ENCODE data around the gene EXOC4.

The EXOC4 gene

GRCh38 chr7:133365917-133366316 is 113.0 kb downstream of the EXOC4 start:
- peaks cover 6% of the 10 kb centered on the region for H3K4me1 ChIP-seq (ENCODE audit: insufficient read depth, low read length, severe bottlenecking)
- no peak overlapping the region for H3K9ac ChIP-seq (ENCODE audit: low read length)
- H4K20me1 ChIP-seq (ENCODE audit: insufficient read depth, low read length), result no peaks in the 10 kb centered on the region
- no peaks in the 10 kb centered on the region for H3K9me3 ChIP-seq (ENCODE audit: low read length)
- H3K27ac ChIP-seq (ENCODE audit: low read depth, low read length, poor library complexity, severe bottlenecking), result no peak overlapping the region
- TF ChIP-seq, protein P1, sequence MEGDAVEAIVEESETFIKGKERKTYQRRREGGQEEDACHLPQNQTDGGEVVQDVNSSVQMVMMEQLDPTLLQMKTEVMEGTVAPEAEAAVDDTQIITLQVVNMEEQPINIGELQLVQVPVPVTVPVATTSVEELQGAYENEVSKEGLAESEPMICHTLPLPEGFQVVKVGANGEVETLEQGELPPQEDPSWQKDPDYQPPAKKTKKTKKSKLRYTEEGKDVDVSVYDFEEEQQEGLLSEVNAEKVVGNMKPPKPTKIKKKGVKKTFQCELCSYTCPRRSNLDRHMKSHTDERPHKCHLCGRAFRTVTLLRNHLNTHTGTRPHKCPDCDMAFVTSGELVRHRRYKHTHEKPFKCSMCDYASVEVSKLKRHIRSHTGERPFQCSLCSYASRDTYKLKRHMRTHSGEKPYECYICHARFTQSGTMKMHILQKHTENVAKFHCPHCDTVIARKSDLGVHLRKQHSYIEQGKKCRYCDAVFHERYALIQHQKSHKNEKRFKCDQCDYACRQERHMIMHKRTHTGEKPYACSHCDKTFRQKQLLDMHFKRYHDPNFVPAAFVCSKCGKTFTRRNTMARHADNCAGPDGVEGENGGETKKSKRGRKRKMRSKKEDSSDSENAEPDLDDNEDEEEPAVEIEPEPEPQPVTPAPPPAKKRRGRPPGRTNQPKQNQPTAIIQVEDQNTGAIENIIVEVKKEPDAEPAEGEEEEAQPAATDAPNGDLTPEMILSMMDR (IDR thresholded peaks at IDR 0.05; ENCODE audit: low read length), result no peak
- no peak for TF ChIP-seq EZH2 (IDR thresholded peaks at IDR 0.05; ENCODE audit: borderline replicate concordance, low read length)
- no peaks in the 10 kb centered on the region for H3K27me3 ChIP-seq (ENCODE audit: insufficient read depth, low read length)
- no peaks in the 10 kb centered on the region for H3F3A ChIP-seq (ENCODE audit: insufficient read depth, low read length)
- H3K4me2 ChIP-seq (ENCODE audit: low read length), result no peak overlapping the region
- no peaks in the 10 kb centered on the region for H3K79me2 ChIP-seq (ENCODE audit: insufficient read depth, low read length)
- no peak overlapping the region for H2AFZ ChIP-seq (ENCODE audit: low read length)
- H3K36me3 ChIP-seq (ENCODE audit: insufficient read depth, low read length), result 0 out of 2 replicates have a peak, but pooled peaks cover 3% of the 10 kb centered on the region
- H3K9me2 ChIP-seq (ENCODE audit: low read depth, low read length), result no peaks in the 10 kb centered on the region
- no peak overlapping the region for H3K4me3 ChIP-seq (ENCODE audit: low read depth, low read length, poor library complexity, severe bottlenecking)

GRCh38 chr7:133367561-133367960 is 114.7 kb downstream of the EXOC4 start:
- H3K4me2 ChIP-seq (ENCODE audit: low read length), result no peak overlapping the region
- no peak overlapping the region for H2AFZ ChIP-seq (ENCODE audit: low read length)
- H3K4me1 ChIP-seq (ENCODE audit: insufficient read depth, low read length, severe bottlenecking), result peaks cover 6% of the 10 kb centered on the region
- no peaks in the 10 kb centered on the region for H3F3A ChIP-seq (ENCODE audit: insufficient read depth, low read length)
- H3K9me2 ChIP-seq (ENCODE audit: low read depth, low read length), result no peaks in the 10 kb centered on the region
- no peaks in the 10 kb centered on the region for H4K20me1 ChIP-seq (ENCODE audit: insufficient read depth, low read length)
- H3K27me3 ChIP-seq (ENCODE audit: insufficient read depth, low read length), result no peaks in the 10 kb centered on the region
- TF ChIP-seq, protein P1 (IDR thresholded peaks at IDR 0.05; ENCODE audit: low read length), result no peak
- no peak for TF ChIP-seq EZH2 (IDR thresholded peaks at IDR 0.05; ENCODE audit: borderline replicate concordance, low read length)
- no peaks in the 10 kb centered on the region for H3K9me3 ChIP-seq (ENCODE audit: low read length)
- no peak overlapping the region for H3K9ac ChIP-seq (ENCODE audit: low read length)
- no peak overlapping the region for H3K27ac ChIP-seq (ENCODE audit: low read depth, low read length, poor library complexity, severe bottlenecking)
- no peaks in the 10 kb centered on the region for H3K79me2 ChIP-seq (ENCODE audit: insufficient read depth, low read length)
- no peaks in the 10 kb centered on the region for H3K36me3 ChIP-seq (ENCODE audit: insufficient read depth, low read length)
- no peak overlapping the region for H3K4me3 ChIP-seq (ENCODE audit: low read depth, low read length, poor library complexity, severe bottlenecking)

DNA sequence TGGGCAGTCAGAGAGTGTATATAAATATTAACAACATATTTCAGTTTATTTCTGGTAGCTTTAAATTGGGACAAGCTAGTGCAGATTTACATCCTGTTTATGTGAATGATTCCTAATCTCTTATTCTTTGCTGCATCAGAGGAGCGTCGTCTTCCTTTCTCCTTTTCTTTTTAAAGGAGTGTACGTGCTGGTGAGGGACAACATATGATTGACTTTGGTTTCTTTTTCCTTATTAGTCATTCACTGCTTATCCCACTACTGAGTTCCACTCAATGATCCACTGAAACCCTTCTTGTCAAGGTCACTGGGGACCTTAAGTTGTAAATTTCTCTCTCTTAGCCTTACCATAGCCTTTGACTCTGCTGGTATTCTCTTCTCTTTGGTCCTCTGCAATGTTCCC is 116.3 kb downstream of the EXOC4 start:
- no peak for TF ChIP-seq EZH2 (IDR thresholded peaks at IDR 0.05; ENCODE audit: borderline replicate concordance, low read length)
- TF ChIP-seq, protein P1 (IDR thresholded peaks at IDR 0.05; ENCODE audit: low read length), result no peak
- Histone ChIP-seq H3K4me2 (ENCODE audit: low read length) (no peak overlapping the region), H3K9me2 (ENCODE audit: low read depth, low read length) (no peaks in the 10 kb centered on the region), H3K9me3 (ENCODE audit: low read length) (no peaks in the 10 kb centered on the region), H3K27me3 (ENCODE audit: insufficient read depth, low read length) (no peaks in the 10 kb centered on the region), H3K36me3 (ENCODE audit: insufficient read depth, low read length) (no peaks in the 10 kb centered on the region), H3F3A (ENCODE audit: insufficient read depth, low read length) (no peaks in the 10 kb centered on the region), H4K20me1 (ENCODE audit: insufficient read depth, low read length) (no peaks in the 10 kb centered on the region), H3K4me1 (ENCODE audit: insufficient read depth, low read length, severe bottlenecking) (peaks cover 6% of the 10 kb centered on the region), H2AFZ (ENCODE audit: low read length) (no peak overlapping the region), H3K4me3 (ENCODE audit: low read depth, low read length, poor library complexity, severe bottlenecking) (no peak overlapping the region), H3K9ac (ENCODE audit: low read length) (no peak overlapping the region), H3K27ac (ENCODE audit: low read depth, low read length, poor library complexity, severe bottlenecking) (no peak overlapping the region), H3K79me2 (ENCODE audit: insufficient read depth, low read length) (no peaks in the 10 kb centered on the region)

All from OCI-LY1 (cell line).